ENCODE data around the gene MSL1. TPM values are rescaled to one million over a fixed set of nuclear protein-coding genes. Genes with fewer than 3 reads are reported as not detected.

MSL1 gene
- total and polyA plus RNA-seq, 5 donors from 2014 or later, result 9.3 to 126 (median 10.2) TPM

Other genes starting within 250 kb of the MSL1 start
- 38.0 TPM for gene GSDMB, start 203.3 kb upstream of the MSL1 start, total RNA-seq
- gene GSDMB, start 203.3 kb upstream of the MSL1 start, polyA plus RNA-seq, result 1 to 10 TPM in 2 of 4 donors, under 1 TPM in 2; 0.69 to 1.8 (median 1.0) TPM
- gene ORMDL3, start 194.4 kb upstream of the MSL1 start, total RNA-seq, result 104 TPM
- gene ORMDL3, start 194.4 kb upstream of the MSL1 start, polyA plus RNA-seq, result 100 to 1,000 TPM in 3 of 4 donors, 10 to 100 TPM in 1; 99.5 to 176 (median 127) TPM
- gene LRRC3C, start 194.2 kb upstream of the MSL1 start, total RNA-seq, result not detected
- under 1 TPM in 1 of 4 donors, not detected in 3; 0.38 TPM for gene LRRC3C, start 194.2 kb upstream of the MSL1 start, polyA plus RNA-seq
- gene GSDMA, start 159.0 kb upstream of the MSL1 start, total RNA-seq, result 1.5 TPM
- 1 to 10 TPM; 1.1 to 2.8 (median 2.1) TPM for gene GSDMA, start 159.0 kb upstream of the MSL1 start, polyA plus RNA-seq
- 62.4 TPM for gene PSMD3, start 141.2 kb upstream of the MSL1 start, total RNA-seq
- gene PSMD3, start 141.2 kb upstream of the MSL1 start, polyA plus RNA-seq, result 10 to 100 TPM; 47.9 to 51.0 (median 49.3) TPM
- gene CSF3, start 106.5 kb upstream of the MSL1 start, total RNA-seq, result not detected
- gene CSF3, start 106.5 kb upstream of the MSL1 start, polyA plus RNA-seq, result not detected
- 78.8 TPM for gene MED24, start 67.6 kb upstream of the MSL1 start, total RNA-seq
- gene MED24, start 67.6 kb upstream of the MSL1 start, polyA plus RNA-seq, result 10 to 100 TPM; 34.3 to 46.1 (median 40.3) TPM
- 29.4 TPM for gene THRA, start 59.0 kb upstream of the MSL1 start, total RNA-seq
- 10 to 100 TPM; 10.7 to 15.9 (median 13.4) TPM for gene THRA, start 59.0 kb upstream of the MSL1 start, polyA plus RNA-seq
- gene NR1D1, start 21.4 kb upstream of the MSL1 start, total RNA-seq, result 29.5 TPM
- 10 to 100 TPM in 1 of 4 donors, 1 to 10 TPM in 3; 4.9 to 10.1 (median 6.2) TPM for gene NR1D1, start 21.4 kb upstream of the MSL1 start, polyA plus RNA-seq
- gene CASC3, start 18.6 kb downstream of the MSL1 start, total RNA-seq, result 165 TPM
- 10 to 100 TPM; 42.5 to 46.6 (median 44.2) TPM for gene CASC3, start 18.6 kb downstream of the MSL1 start, polyA plus RNA-seq
- gene RAPGEFL1, start 55.5 kb downstream of the MSL1 start, total RNA-seq, result 4.5 TPM
- gene RAPGEFL1, start 55.5 kb downstream of the MSL1 start, polyA plus RNA-seq, result under 1 TPM in 1 of 4 donors, not detected in 3; 0.79 TPM
- 40.7 TPM for gene WIPF2, start 97.3 kb downstream of the MSL1 start, total RNA-seq
- 10 to 100 TPM in 1 of 4 donors, 1 to 10 TPM in 3; 8.0 to 12.5 (median 9.5) TPM for gene WIPF2, start 97.3 kb downstream of the MSL1 start, polyA plus RNA-seq
- 5.7 TPM for gene CDC6, start 165.9 kb downstream of the MSL1 start, total RNA-seq
- 1 to 10 TPM in 2 of 4 donors, under 1 TPM in 1, not detected in 1; 0.59 to 1.7 (median 1.1) TPM for gene CDC6, start 165.9 kb downstream of the MSL1 start, polyA plus RNA-seq
- gene RARA, start 187.2 kb downstream of the MSL1 start, total RNA-seq, result 126 TPM
- 10 to 100 TPM in 3 of 4 donors, 1 to 10 TPM in 1; 7.3 to 14.5 (median 12.6) TPM for gene RARA, start 187.2 kb downstream of the MSL1 start, polyA plus RNA-seq
- gene GJD3, start 242.8 kb downstream of the MSL1 start, total RNA-seq, result not detected
- not detected for gene GJD3, start 242.8 kb downstream of the MSL1 start, polyA plus RNA-seq

Data from CD4-positive, CD25-positive, alpha-beta regulatory T cell (primary cell).